ENCODE results near the gene PGLYRP4.

The PGLYRP4 gene, protein sequence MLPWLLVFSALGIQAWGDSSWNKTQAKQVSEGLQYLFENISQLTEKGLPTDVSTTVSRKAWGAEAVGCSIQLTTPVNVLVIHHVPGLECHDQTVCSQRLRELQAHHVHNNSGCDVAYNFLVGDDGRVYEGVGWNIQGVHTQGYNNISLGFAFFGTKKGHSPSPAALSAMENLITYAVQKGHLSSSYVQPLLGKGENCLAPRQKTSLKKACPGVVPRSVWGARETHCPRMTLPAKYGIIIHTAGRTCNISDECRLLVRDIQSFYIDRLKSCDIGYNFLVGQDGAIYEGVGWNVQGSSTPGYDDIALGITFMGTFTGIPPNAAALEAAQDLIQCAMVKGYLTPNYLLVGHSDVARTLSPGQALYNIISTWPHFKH

DNA sequence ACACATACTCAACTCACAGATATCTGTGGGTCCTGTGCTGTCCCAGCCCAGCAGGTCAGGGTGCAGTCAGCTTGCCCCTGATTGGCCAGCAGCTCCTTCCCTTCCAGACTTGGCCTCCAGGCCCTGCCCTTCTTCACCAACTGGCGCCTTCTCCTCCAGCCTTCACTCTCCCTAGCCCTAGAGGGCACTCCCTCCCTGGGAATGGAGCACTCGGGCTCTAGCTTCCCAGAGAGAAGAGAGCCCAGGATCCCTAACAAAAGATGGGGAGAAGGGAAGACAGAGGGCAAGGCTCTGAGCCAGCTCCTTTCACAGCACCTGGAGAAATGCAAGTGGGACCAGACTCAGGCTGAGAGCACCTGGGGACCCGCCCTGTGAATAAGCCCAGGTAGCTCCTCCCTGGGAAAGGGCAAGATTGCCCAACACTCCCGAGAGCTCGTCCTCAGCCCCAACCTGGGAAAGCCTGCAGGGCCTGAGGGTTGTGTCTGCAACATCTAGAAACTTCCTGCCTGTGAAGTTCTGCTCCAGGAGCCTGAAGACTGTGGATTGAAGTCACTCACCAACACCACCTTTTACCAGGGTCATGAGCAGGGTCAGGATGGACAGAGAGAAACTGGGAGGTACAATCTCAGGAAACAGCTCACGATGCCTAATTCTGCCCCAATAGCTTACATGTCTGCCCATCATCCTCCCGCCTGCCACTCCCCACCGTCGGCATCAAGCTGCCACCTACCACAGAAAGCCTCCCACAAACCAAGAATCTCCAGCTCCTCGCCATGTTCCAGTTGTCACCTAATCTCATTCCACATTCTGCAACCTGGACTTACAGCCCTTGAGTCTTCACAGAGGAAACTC lies at the start of gene PGLYRP4:
Gene PGLYRP4 (minus strand): TSS at position 331 of the 852 bp plus-strand sequence. CDS start 909 bp downstream, outside the sequence.
- no peak within 1 kb of the TSS for H3K27ac ChIP-seq
- TF ChIP-seq, protein P1, sequence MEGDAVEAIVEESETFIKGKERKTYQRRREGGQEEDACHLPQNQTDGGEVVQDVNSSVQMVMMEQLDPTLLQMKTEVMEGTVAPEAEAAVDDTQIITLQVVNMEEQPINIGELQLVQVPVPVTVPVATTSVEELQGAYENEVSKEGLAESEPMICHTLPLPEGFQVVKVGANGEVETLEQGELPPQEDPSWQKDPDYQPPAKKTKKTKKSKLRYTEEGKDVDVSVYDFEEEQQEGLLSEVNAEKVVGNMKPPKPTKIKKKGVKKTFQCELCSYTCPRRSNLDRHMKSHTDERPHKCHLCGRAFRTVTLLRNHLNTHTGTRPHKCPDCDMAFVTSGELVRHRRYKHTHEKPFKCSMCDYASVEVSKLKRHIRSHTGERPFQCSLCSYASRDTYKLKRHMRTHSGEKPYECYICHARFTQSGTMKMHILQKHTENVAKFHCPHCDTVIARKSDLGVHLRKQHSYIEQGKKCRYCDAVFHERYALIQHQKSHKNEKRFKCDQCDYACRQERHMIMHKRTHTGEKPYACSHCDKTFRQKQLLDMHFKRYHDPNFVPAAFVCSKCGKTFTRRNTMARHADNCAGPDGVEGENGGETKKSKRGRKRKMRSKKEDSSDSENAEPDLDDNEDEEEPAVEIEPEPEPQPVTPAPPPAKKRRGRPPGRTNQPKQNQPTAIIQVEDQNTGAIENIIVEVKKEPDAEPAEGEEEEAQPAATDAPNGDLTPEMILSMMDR (conservative IDR thresholded peaks at IDR 0.05) = no peak

DNA sequence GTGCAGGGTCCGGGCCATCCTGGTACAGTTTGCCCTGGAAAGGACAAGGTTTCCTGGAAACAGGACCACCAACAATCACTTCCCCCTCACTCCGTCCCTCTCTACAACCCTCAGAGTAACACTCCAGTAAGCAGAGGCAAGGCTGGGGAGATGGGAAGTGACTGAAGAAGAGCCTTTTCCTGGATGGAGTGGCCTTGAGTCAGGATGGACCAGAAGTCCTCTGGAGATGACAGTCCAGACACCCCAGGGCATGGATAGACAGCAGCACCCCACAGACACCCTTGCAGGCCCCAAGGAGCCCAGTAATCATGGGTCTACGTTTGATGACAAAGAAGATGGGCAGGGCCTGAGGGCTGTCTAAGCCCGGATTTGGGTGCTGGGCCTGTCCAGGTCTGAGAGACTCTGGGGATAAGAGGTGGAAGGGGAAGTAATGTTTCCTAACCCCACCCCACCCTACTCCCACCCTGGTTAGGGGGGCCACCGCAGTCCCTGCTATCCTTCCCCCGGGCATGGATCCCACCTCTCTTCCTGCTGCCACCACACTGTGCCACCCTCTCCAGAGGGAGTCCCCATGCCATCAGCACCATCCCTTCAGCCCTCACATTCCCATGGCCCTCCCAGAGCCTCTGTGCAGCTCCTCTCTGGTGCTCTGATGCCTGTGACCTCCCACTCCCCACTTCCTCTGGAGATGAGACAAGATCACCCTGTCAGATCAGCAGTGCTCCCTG lies 49.4 kb upstream of the PGLYRP4 start:
- H3K27ac ChIP-seq = no peak overlapping the region
- TF ChIP-seq, protein P1 (conservative IDR thresholded peaks at IDR 0.05) = no peak

DNA sequence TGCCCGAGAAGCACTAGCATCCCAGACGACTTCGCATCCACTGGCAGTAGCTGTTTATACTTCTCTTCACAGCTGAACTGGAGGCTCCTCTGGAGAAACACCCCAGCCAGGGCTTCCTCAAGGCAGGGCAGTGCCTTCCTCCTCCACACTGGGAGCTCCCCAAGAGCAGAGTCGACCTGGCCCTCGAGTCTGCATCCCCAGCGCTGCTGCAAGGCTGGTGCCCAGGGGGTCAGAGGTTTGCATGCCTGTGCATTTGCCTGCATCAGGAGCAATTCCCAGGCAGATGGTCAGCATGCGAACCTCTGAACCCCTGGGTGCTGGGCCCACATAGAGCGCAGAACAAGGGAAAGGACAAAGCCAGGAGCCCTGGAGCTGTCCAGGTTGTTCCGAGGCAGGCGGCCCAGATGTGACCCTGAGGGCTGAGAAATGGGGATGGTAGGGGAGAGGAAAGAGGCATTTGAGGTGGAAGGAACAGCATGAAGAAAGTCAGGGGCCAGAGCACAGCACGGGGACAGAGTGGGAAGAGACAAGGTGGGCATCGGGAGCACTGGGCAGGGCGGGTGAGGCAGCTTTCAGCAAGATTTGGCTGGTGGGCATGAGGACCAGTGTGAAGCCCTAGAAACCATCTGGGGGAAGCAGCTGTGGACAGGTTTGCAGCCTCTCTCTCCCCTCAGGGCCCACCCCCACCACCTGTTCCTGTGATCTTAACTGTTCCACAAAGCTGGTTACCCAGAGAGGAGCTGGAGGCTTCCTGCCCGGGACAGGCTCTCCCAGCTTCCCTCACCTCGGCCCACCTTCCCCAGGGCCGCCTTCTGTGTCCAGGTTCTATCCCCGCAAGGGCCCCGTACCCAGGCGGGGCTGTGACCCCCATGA lies 48.6 kb upstream of the PGLYRP4 start:
- TF ChIP-seq, protein P1 (conservative IDR thresholded peaks at IDR 0.05) = no peak
- no peak overlapping the region for H3K27ac ChIP-seq

DNA sequence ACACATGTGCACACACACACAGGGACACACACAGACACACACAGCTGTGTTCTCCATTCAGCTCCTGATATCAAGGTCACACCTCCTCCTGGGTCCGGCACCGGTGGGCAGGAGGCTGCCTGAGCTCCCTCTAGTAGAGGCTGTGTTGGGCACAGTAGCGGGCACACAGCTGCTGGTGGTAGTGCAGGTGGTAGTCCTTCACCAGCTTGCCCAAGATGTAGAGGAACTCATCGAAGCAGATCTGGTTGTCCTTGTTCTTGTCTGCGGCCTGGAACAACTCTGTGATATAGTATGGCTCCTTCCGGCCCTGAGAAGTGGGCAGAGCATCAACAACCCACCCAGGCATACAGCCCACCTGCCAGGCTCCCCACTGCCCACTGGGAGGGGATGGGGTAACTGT lies 47.8 kb upstream of the PGLYRP4 start:
- TF ChIP-seq, protein P1 (conservative IDR thresholded peaks at IDR 0.05) = no peak
- H3K27ac ChIP-seq = no peak overlapping the region

DNA sequence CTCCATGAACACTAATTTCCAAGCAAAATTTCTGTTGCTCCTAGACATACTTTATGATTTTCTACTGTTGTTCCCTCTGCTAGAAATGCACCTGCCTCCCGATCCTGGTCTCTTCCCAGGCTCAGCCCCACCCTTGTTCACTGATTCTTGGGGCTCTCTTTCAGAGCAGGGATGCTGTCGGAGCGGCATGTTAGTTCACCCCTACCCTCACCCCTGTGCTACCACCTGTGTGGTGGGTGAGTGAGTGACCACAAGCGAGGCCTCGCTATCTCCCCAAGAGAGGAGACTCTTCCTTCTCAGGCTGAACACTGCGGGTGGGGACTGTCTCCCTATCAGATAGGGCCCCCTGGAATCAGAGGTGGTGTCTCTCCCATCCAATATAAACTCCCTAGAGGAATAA lies 47.1 kb upstream of the PGLYRP4 start:
- H3K27ac ChIP-seq = no peak overlapping the region
- TF ChIP-seq, protein P1 (conservative IDR thresholded peaks at IDR 0.05) = no peak

GRCh38 chr1:153395136-153395685 lies 46.6 kb upstream of the PGLYRP4 start:
- TF ChIP-seq, protein P1 (conservative IDR thresholded peaks at IDR 0.05) = no peak
- no peak overlapping the region for H3K27ac ChIP-seq

All from VCaP (cell line).